K562 (cell line): ENCODE results near the gene HLA-DOA. TPM values are rescaled to one million over a fixed set of nuclear protein-coding genes. Genes with fewer than 3 reads are reported as not detected.
A peak's percentile ranks its signal among the peaks of the same experiment; 100 is the strongest.

Source experiments
- BRF1 ChIP-seq: IDR thresholded peaks from 3 replicates; pipeline ENCODE4 v1.6.1; 2011; ENCODE audit warnings: borderline replicate concordance, mild to moderate bottlenecking; ENCODE audit not compliant: insufficient read length; ENCODE audit errors: extremely low read depth
- CGGBP1 ChIP-seq: fragments of 250-450 bp; sonication (Bioruptor Pico); IDR thresholded peaks from 2 replicates; pipeline ENCODE4 v1.9.0; 2021; ENCODE audit warnings: mild to moderate bottlenecking
- CHAMP1 ChIP-seq: fragments of 450-650 bp; IDR thresholded peaks from 2 replicates; pipeline ENCODE4 v1.6.1; 2016; ENCODE audit warnings: mild to moderate bottlenecking
- ETV1 ChIP-seq: fragments of 450-650 bp; conservative IDR thresholded peaks from 2 replicates; pipeline ENCODE4 v1.6.1; 2016; ENCODE audit warnings: missing genetic modification characterization, control low read depth, low read depth, missing compliant biosample characterization
- FOS ChIP-seq: IDR thresholded peaks from 3 replicates; pipeline ENCODE4 v1.6.1; 2011; ENCODE audit not compliant: insufficient read length; ENCODE audit errors: extremely low read depth
- HOXB6 ChIP-seq: fragments of 250-450 bp; sonication (Bioruptor Pico); IDR thresholded peaks from 2 replicates; pipeline ENCODE4 v1.5.1; 2022; ENCODE audit warnings: mild to moderate bottlenecking, borderline replicate concordance
- MCM5 ChIP-seq: fragments of 450-650 bp; IDR thresholded peaks from 2 replicates; pipeline ENCODE4 v1.6.1; 2016; ENCODE audit warnings: low read depth
- MTA2 ChIP-seq: fragments of 450-650 bp; IDR thresholded peaks from 2 replicates; pipeline ENCODE4 v1.6.1; 2016; ENCODE audit warnings: low read depth
- NBN ChIP-seq: fragments of 450-650 bp; IDR thresholded peaks from 2 replicates; pipeline ENCODE4 v1.6.1; 2016; ENCODE audit warnings: low read depth, mild to moderate bottlenecking
- NFE2 ChIP-seq: IDR thresholded peaks from 2 replicates; pipeline ENCODE4 v1.6.1; 2014; ENCODE audit warnings: antibody characterized with exemption, low read depth
- PCBP2 ChIP-seq: fragments of 200-400 bp; formaldehyde crosslinking; IDR thresholded peaks from 2 replicates; pipeline ENCODE4 v1.6.1; 2018; ENCODE audit warnings: low read length, low read depth, mild to moderate bottlenecking, moderate library complexity; ENCODE audit not compliant: poor library complexity, severe bottlenecking
- ZBTB33 ChIP-seq: sonication (generic); formaldehyde crosslinking; IDR thresholded peaks from 2 replicates; pipeline ENCODE4 v1.8.1; 2023; ENCODE audit warnings: mild to moderate bottlenecking, missing genetic modification reagents
- ZNF140 ChIP-seq: fragments of 250-450 bp; sonication (Bioruptor Pico); IDR thresholded peaks from 2 replicates; pipeline ENCODE4 v1.8.0; 2021; ENCODE audit warnings: moderate library complexity, mild to moderate bottlenecking, inconsistent platforms
- ZNF212 ChIP-seq: fragments of 450-650 bp; formaldehyde crosslinking; IDR thresholded peaks from 2 replicates; pipeline ENCODE4 v1.4.0; 2020; ENCODE audit warnings: mild to moderate bottlenecking
- ZNF347 ChIP-seq: fragments of 450-650 bp; formaldehyde crosslinking; IDR thresholded peaks from 2 replicates; pipeline ENCODE4 v1.4.0; 2020; ENCODE audit warnings: low read depth, mild to moderate bottlenecking, moderate library complexity
- ZNF589 ChIP-seq: fragments of 200-800 bp; sonication (Bioruptor generic); IDR thresholded peaks from 2 replicates; pipeline ENCODE4 v1.6.1; 2016; ENCODE audit warnings: low read depth, missing genetic modification characterization, missing compliant biosample characterization
- polyA plus RNA-seq, 8 experiments: library from polyadenylated mRNA; depleted of rRNA in 4 of 8; stranded (reverse) in 5 of 8; unstranded in 3 of 8; fragments of >200 nt; fragmentation: Nextera tagmentation in 2 of 8; fragmentation: Illumina TruSeq in 1 of 8; extraction: Ambion mirVana in 2 of 8; extraction: Trizol in 1 of 8; gene quantifications; 2 replicates each; pipeline versions ENCODE4 v1.2.1 to v1.2.3, GENCODE V29; 2011 to 2014; ENCODE audit warnings: inconsistent platforms in 1 of 8, missing spikeins in 1 of 8
- total RNA-seq, 7 experiments: library from RNA; depleted of rRNA in 6 of 7; stranded (reverse); fragments of >200 nt in 6 of 7; fragmentation: Illumina TruSeq in 2 of 7; extraction: Trizol in 2 of 7; gene quantifications; 2 replicates each; pipeline versions ENCODE4 v1.2.1 to v1.2.3, GENCODE V29; 2011 to 2021; ENCODE audit warnings: low replicate concordance in 1 of 7
- TF ChIP-seq, protein P1 (sequence below): sonication (generic); formaldehyde crosslinking; IDR thresholded peaks from 2 replicates; pipeline ENCODE4 v1.8.0; 2022; ENCODE audit warnings: mild to moderate bottlenecking, missing genetic modification reagents
- TF ChIP-seq, protein P2 (sequence below): sonication (generic); formaldehyde crosslinking; IDR thresholded peaks from 2 replicates; pipeline ENCODE4 v1.8.0; 2022; ENCODE audit warnings: missing genetic modification reagents, mild to moderate bottlenecking, borderline replicate concordance
- TF ChIP-seq, protein P3 (sequence below): sonication (generic); formaldehyde crosslinking; IDR thresholded peaks from 2 replicates; pipeline ENCODE4 v1.8.1; 2022; ENCODE audit warnings: missing genetic modification reagents

HLA-DOA gene
- total and polyA plus RNA-seq, 9 of the 15 experiments (the other 6 are each of a cell fraction or from before 2014, with no cell fraction given) = 0.07 TPM; not detected in 8

GRCh38 chr6:32968867-32969684, 40.3 kb downstream of the HLA-DOA start (continued):
- TF ChIP-seq, protein P1, sequence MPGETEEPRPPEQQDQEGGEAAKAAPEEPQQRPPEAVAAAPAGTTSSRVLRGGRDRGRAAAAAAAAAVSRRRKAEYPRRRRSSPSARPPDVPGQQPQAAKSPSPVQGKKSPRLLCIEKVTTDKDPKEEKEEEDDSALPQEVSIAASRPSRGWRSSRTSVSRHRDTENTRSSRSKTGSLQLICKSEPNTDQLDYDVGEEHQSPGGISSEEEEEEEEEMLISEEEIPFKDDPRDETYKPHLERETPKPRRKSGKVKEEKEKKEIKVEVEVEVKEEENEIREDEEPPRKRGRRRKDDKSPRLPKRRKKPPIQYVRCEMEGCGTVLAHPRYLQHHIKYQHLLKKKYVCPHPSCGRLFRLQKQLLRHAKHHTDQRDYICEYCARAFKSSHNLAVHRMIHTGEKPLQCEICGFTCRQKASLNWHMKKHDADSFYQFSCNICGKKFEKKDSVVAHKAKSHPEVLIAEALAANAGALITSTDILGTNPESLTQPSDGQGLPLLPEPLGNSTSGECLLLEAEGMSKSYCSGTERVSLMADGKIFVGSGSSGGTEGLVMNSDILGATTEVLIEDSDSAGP (CRISPR knock-in tag) = no peak
- TF ChIP-seq, protein P2, sequence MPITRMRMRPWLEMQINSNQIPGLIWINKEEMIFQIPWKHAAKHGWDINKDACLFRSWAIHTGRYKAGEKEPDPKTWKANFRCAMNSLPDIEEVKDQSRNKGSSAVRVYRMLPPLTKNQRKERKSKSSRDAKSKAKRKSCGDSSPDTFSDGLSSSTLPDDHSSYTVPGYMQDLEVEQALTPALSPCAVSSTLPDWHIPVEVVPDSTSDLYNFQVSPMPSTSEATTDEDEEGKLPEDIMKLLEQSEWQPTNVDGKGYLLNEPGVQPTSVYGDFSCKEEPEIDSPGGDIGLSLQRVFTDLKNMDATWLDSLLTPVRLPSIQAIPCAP (CRISPR knock-in tag) = 0 out of 2 replicates have a peak, but pooled peaks have one; percentile 42
- no peak for TF ChIP-seq ZNF212 (CRISPR knock-in tag)
- TF ChIP-seq, protein P3, sequence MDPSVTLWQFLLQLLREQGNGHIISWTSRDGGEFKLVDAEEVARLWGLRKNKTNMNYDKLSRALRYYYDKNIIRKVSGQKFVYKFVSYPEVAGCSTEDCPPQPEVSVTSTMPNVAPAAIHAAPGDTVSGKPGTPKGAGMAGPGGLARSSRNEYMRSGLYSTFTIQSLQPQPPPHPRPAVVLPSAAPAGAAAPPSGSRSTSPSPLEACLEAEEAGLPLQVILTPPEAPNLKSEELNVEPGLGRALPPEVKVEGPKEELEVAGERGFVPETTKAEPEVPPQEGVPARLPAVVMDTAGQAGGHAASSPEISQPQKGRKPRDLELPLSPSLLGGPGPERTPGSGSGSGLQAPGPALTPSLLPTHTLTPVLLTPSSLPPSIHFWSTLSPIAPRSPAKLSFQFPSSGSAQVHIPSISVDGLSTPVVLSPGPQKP = no peak
- TF ChIP-seq NFE2 = no peak; the same call in 1 of the 2 replicates
- no peak for TF ChIP-seq ZNF347 (CRISPR knock-in tag)
- no peak for TF ChIP-seq BRF1
- no peak for TF ChIP-seq PCBP2
- no peak for TF ChIP-seq FOS
- TF ChIP-seq ZNF589 = peak; percentile 80; the same call in 1 of the 2 replicates
- TF ChIP-seq CGGBP1 (CRISPR knock-in tag) = no peak
- TF ChIP-seq MCM5 = no peak
- TF ChIP-seq ZNF140 = no peak
- TF ChIP-seq HOXB6 (CRISPR knock-in tag) = no peak
- TF ChIP-seq ETV1 (tag) = no peak
- TF ChIP-seq NBN = no peak
- no peak; the same call in 1 of the 2 replicates for TF ChIP-seq MTA2
- no peak for TF ChIP-seq ZBTB33
- no peak for TF ChIP-seq CHAMP1
